ENCODE data around the gene GSTCD.

DNA sequence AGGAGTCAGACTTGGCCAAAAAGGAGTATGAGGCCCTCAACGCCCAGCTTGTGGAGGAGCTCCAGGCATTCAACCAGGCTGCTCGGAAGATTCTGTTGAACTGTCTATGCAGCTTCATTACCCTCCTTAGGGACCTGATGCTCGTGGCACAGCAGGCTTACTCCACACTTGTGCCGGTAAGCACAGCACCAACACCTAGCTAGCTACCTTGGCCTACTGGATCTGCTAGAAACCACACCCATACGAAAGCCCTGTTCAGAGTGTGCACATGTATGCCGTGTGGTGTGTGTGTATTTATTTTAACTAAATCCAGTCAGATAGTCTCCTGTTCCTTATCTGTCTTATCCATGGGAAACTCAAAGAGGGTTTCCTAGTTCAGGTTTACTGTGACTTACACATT, 49.4 kb upstream of the GSTCD start:
- TF ChIP-seq, protein P1, sequence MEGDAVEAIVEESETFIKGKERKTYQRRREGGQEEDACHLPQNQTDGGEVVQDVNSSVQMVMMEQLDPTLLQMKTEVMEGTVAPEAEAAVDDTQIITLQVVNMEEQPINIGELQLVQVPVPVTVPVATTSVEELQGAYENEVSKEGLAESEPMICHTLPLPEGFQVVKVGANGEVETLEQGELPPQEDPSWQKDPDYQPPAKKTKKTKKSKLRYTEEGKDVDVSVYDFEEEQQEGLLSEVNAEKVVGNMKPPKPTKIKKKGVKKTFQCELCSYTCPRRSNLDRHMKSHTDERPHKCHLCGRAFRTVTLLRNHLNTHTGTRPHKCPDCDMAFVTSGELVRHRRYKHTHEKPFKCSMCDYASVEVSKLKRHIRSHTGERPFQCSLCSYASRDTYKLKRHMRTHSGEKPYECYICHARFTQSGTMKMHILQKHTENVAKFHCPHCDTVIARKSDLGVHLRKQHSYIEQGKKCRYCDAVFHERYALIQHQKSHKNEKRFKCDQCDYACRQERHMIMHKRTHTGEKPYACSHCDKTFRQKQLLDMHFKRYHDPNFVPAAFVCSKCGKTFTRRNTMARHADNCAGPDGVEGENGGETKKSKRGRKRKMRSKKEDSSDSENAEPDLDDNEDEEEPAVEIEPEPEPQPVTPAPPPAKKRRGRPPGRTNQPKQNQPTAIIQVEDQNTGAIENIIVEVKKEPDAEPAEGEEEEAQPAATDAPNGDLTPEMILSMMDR (IDR thresholded peaks at IDR 0.05; ENCODE audit: low read length) = no peak
- no peak for TF ChIP-seq EZH2 (IDR thresholded peaks at IDR 0.05; ENCODE audit: borderline replicate concordance, low read length)

Data from OCI-LY1 (cell line).